Neural crest cell (in vitro differentiated cells): Measurements from ENCODE around the gene HEPHL1. TPM values are rescaled to one million over a fixed set of nuclear protein-coding genes. Genes with fewer than 3 reads are reported as not detected.

Experiments
- DNase-seq: peaks from one replicate; pipeline ENCODE4 v3.0.0; 2021; ENCODE audit warnings: low read depth, mixed read lengths, low spot score
- H3K27ac Mint-ChIP-seq: one replicate; pipeline ENCODE4 v1.8.0; 2021; ENCODE audit warnings: mild to moderate bottlenecking, mixed read lengths; ENCODE audit not compliant: unreplicated experiment
- H3K27me3 Mint-ChIP-seq: 2 replicates; pipeline ENCODE4 v1.8.0; 2021; ENCODE audit warnings: low read depth, mild to moderate bottlenecking, mixed read lengths
- H3K36me3 Mint-ChIP-seq: 2 replicates; pipeline ENCODE4 v1.8.0; 2021; ENCODE audit warnings: low read depth, mild to moderate bottlenecking, mixed read lengths
- H3K4me1 Mint-ChIP-seq: 2 replicates; pipeline ENCODE4 v1.8.0; 2021; ENCODE audit warnings: mixed read lengths
- H3K4me3 Mint-ChIP-seq: one replicate; pipeline ENCODE4 v1.8.0; 2021; ENCODE audit warnings: mild to moderate bottlenecking, mixed read lengths
- H3K9me3 Mint-ChIP-seq: 2 replicates; pipeline ENCODE4 v1.8.0; 2021; ENCODE audit warnings: mixed read lengths
- CTCF ChIP-seq: fragments of 200-600 bp; sonication (generic); conservative IDR thresholded peaks from 2 replicates; pipeline ENCODE4 v1.5.0; 2021; ENCODE audit warnings: antibody characterized with exemption, mild to moderate bottlenecking
- total RNA-seq: library from RNA; stranded (reverse); gene quantifications from 2 replicates; pipeline ENCODE4 v1.2.1, GENCODE V29; 2021

HEPHL1 gene
- total RNA-seq, 1 donor from 2014 or later, result not detected

- Mint-ChIP-seq H3K36me3 (no peaks in the 10 kb centered on the region), H3K9me3 (no peaks in the 10 kb centered on the region), H3K27ac (peak overlapping the region; percentile 93), H3K4me1 (peaks cover 62% of the 10 kb centered on the region), H3K27me3 (no peaks in the 10 kb centered on the region), H3K4me3 (peak overlapping the region; percentile 24)
- TF ChIP-seq CTCF, result no peak
- DNase-seq, result no peak
Observed at GRCh38 chr11:94142308-94143281, 121.4 kb downstream of the HEPHL1 start.

- Mint-ChIP-seq H3K27ac (no peak overlapping the region), H3K4me1 (peaks cover 63% of the 10 kb centered on the region)
- TF ChIP-seq CTCF, result no peak
Observed at GRCh38 chr11:94144216-94144615, 123.1 kb downstream of the HEPHL1 start.

GRCh38 chr11:94144664-94145063 is 123.5 kb downstream of the HEPHL1 start:
- Mint-ChIP-seq H3K4me1 (peaks cover 62% of the 10 kb centered on the region), H3K36me3 (no peaks in the 10 kb centered on the region), H3K4me3 (no peak overlapping the region), H3K27me3 (no peaks in the 10 kb centered on the region), H3K9me3 (no peaks in the 10 kb centered on the region), H3K27ac (no peak overlapping the region)
- TF ChIP-seq CTCF, result no peak
- DNase-seq, result no peak

More at GRCh38 chr11:94144216-94144615, 123.1 kb downstream of the HEPHL1 start:
- Mint-ChIP-seq H3K27me3 (no peaks in the 10 kb centered on the region), H3K36me3 (no peaks in the 10 kb centered on the region), H3K9me3 (no peaks in the 10 kb centered on the region), H3K4me3 (no peak overlapping the region)
- DNase-seq, result no peak

- no peak for DNase-seq
- TF ChIP-seq CTCF, result no peak
- Mint-ChIP-seq H3K9me3 (no peaks in the 10 kb centered on the region), H3K27me3 (no peaks in the 10 kb centered on the region), H3K4me3 (no peak overlapping the region), H3K4me1 (peaks cover 60% of the 10 kb centered on the region), H3K27ac (no peak overlapping the region), H3K36me3 (no peaks in the 10 kb centered on the region)
Observed at GRCh38 chr11:94145431-94145830, 124.3 kb downstream of the HEPHL1 start.

GRCh38 chr11:94145916-94146315 is 124.8 kb downstream of the HEPHL1 start:
- no peak for TF ChIP-seq CTCF
- Mint-ChIP-seq H3K36me3 (no peaks in the 10 kb centered on the region), H3K27ac (no peak overlapping the region), H3K4me1 (peaks cover 59% of the 10 kb centered on the region), H3K4me3 (no peak overlapping the region), H3K9me3 (no peaks in the 10 kb centered on the region), H3K27me3 (no peaks in the 10 kb centered on the region)
- no peak for DNase-seq
